Fibroblast of mammary gland (primary cell): ENCODE measurements around the gene ELMO1.

Experiments used
- DNase-seq: peaks from one replicate; pipeline ENCODE4 v3.0.0-alpha.2; 2010; ENCODE audit warnings: low read depth
- H3K4me3 ChIP-seq: 2 replicates; pipeline ENCODE4 v1.5.1; 2011; ENCODE audit warnings: low read depth, mild to moderate bottlenecking, low read length, moderate library complexity; ENCODE audit not compliant: control insufficient read depth
- TF ChIP-seq, protein P1 (sequence below): conservative IDR thresholded peaks from 2 replicates; pipeline ENCODE4 v1.5.1; 2011; ENCODE audit warnings: low read depth, low read length, inconsistent platforms; ENCODE audit not compliant: control insufficient read depth, insufficient read depth

ELMO1 gene

DNA sequence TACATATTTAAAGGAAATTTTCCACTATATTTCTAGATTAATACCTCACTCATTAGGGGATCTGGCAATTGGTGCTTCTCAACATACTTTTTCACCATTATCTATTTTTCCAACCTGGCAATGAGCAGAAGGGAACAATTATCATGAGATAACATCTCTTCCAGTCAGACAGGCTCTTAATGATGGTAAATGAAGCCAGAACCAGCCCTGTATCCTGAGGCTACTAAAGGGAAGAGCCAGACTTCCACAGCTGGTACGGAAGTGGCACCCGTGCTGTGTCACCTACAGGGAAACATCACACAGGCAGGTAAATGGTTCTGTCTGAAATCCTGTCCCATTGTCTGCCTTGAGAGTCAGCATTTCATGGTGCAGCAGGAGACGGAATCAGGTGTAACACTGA is 75.9 kb downstream of the ELMO1 start:
- TF ChIP-seq, protein P1, sequence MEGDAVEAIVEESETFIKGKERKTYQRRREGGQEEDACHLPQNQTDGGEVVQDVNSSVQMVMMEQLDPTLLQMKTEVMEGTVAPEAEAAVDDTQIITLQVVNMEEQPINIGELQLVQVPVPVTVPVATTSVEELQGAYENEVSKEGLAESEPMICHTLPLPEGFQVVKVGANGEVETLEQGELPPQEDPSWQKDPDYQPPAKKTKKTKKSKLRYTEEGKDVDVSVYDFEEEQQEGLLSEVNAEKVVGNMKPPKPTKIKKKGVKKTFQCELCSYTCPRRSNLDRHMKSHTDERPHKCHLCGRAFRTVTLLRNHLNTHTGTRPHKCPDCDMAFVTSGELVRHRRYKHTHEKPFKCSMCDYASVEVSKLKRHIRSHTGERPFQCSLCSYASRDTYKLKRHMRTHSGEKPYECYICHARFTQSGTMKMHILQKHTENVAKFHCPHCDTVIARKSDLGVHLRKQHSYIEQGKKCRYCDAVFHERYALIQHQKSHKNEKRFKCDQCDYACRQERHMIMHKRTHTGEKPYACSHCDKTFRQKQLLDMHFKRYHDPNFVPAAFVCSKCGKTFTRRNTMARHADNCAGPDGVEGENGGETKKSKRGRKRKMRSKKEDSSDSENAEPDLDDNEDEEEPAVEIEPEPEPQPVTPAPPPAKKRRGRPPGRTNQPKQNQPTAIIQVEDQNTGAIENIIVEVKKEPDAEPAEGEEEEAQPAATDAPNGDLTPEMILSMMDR, result no peak
- DNase-seq, result no peak

DNA sequence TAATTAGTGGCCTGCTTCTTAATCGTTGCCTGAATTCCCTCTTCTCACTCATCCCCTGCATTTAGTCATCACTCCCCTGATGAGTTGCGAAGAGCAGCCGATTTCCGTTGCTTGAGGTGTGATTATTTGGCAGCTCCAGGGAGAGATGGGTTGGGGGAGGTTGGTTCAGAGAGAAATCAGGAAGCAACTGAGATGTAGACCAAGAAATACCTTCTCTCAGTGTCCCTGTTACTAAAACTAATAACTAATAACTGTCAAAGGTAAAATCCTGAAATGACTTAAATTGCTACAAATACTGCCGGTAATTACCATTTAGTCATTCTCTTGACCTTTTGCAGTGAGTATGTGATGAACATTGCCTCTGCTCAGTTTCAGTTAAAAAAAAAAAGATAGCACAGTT is 76.9 kb downstream of the ELMO1 start:
- H3K4me3 ChIP-seq, result no peak overlapping the region
- TF ChIP-seq, protein P1, result no peak
- no peak for DNase-seq

More for the DNA sequence above, 75.9 kb downstream of the ELMO1 start:
- H3K4me3 ChIP-seq, result no peak overlapping the region

DNA sequence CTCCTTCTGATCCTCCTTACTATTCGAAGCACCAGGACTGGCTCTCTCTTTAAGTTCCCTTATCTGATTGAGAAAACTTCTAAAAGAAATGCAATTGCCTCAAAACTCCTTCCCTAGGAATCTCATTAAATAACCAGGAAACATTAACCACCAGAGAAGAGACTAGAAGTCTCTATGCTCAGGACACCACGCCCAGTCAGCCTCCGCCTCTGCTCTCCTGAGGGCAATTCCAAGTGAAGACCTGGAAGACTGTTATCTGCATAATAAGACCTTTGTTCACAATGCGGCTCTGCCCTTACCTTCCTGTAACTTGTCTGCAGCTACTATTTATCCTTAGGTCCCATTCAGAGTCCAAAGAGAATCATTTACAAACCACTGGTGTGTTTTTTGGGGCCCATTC is 78.8 kb downstream of the ELMO1 start:
- DNase-seq, result no peak
- H3K4me3 ChIP-seq, result no peak overlapping the region
- TF ChIP-seq, protein P1, result no peak

DNA sequence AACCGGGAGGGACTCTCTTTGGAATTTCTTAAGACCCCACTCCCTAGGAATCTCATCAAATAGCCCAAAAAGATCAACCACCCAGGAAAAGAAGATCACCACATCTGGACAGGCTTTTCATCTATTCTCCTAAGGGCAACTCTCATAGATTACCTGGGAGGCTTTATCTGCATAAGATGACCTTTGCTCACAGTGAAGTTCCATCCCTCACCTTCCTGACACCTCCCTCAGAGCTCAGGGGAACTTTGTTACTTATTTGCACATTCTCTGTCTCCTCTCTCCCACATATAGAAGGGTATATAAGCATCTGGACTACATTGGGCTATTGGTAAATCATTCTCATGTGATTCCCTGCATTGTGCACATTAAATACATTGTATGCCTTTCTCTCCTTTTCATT is 80.1 kb downstream of the ELMO1 start:
- no peak for DNase-seq
- H3K4me3 ChIP-seq, result no peak overlapping the region
- TF ChIP-seq, protein P1, result no peak

DNA sequence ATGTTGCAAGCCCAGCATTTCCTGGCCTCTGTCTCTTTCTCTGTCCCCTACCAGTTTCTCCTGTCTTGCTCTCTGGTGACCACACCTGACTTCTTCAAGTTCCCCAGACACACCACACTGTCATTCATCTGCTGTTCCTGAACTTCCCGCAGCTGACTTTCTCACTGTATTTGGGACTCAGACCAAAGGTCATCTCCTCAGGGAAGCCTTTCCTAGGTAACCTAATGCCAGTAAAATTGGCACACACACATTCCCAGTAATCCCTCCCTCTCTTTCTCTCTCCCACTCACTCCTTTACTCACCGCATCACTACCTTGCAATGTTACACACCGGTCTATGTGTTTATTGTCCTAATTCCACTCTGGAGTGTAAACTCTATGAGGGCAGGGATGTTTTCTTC is 81.7 kb downstream of the ELMO1 start:
- TF ChIP-seq, protein P1, result no peak

DNA sequence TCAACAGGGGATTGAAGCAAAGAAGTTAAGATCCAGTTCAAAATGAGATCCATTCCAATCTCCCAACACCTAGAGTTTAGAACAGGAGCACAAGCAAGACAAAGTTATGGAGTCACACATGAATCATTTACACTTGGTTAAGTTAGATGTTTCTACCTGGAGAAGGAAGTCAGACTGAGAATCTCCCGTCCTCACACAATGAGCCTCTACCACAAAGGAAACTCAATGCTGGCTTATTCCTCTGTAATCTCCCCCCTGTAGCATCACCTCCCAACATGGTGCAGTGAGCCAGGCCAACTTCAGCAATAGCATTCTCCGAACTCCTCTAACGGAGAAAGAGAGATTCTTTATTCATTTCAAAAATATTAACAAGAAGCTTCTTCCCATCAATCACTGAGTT is 82.2 kb downstream of the ELMO1 start:
- no peak for DNase-seq
- H3K4me3 ChIP-seq, result no peak overlapping the region
- TF ChIP-seq, protein P1, result no peak

More for the DNA sequence above, 81.7 kb downstream of the ELMO1 start:
- H3K4me3 ChIP-seq, result no peak overlapping the region
- no peak for DNase-seq

DNA sequence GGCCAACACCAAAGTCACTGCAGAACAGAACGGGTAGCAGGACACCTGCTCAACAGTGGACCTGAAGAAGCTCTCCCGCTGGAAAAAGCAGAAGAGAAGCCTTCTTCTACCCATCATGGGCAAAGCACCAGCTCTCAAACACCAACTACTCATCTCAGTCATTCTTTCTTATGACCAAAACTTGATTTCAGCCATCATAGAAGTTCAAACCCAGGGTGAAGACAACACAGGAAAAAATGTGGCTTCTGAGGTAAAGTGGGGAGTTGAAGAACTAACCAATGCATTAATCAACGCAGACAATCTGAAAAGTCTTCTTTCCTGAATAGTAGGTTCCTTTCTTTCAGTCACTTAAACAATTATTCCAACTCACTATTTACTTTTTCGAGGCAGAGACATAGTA is 83.3 kb downstream of the ELMO1 start:
- TF ChIP-seq, protein P1, result no peak
- no peak for DNase-seq
- no peak overlapping the region for H3K4me3 ChIP-seq
